Measurements from ENCODE around the gene ABCA4.

DNA sequence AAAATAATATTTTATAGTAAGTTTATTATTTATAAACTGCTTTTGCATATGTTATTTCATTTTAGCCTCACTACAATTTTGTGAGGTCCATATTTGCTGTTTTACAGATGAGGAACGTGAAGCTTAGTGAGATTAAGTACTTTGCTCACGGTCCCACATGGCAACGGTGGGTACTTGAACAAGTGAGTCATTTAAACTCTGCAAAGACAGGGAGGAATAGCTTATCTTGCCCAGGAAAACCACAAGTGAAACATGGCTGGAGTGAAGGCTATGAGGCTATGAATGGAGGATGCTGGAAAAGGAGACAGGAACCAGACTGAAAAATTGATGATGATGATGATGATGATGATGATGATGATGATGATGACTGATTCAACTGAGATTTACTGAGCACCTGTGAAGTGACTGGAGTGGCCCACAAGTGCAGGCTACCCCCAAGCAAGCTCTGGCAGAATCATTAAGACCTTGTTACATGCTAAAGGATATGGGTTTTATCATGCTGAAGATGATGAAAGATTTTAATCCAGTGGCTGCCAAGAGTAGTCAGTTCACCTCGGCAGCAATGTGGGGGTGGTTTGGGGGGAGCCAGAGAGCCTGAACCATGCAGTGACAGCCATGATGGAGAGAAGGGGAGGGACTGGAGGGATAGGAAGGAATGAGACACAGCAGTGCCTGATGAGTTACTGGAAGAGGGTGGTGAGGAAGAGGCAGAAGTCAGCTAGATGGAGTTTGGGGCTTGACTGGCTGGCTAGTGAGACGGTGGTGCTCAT is 1.4 kb upstream of the ABCA4 start:
- TF ChIP-seq, protein P1, sequence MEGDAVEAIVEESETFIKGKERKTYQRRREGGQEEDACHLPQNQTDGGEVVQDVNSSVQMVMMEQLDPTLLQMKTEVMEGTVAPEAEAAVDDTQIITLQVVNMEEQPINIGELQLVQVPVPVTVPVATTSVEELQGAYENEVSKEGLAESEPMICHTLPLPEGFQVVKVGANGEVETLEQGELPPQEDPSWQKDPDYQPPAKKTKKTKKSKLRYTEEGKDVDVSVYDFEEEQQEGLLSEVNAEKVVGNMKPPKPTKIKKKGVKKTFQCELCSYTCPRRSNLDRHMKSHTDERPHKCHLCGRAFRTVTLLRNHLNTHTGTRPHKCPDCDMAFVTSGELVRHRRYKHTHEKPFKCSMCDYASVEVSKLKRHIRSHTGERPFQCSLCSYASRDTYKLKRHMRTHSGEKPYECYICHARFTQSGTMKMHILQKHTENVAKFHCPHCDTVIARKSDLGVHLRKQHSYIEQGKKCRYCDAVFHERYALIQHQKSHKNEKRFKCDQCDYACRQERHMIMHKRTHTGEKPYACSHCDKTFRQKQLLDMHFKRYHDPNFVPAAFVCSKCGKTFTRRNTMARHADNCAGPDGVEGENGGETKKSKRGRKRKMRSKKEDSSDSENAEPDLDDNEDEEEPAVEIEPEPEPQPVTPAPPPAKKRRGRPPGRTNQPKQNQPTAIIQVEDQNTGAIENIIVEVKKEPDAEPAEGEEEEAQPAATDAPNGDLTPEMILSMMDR (IDR thresholded peaks at IDR 0.05; ENCODE audit: borderline replicate concordance, extremely low read depth, low read length, poor library complexity, severe bottlenecking), result no peak
- TF ChIP-seq EZH2 (IDR thresholded peaks at IDR 0.05; ENCODE audit: borderline replicate concordance, low read depth, low read length, severe bottlenecking), result no peak

All from DND-41 (cell line).